Fibroblast of lung (primary cell): ENCODE results near the gene RALGDS.

Experiments
- EZH2 ChIP-seq: IDR thresholded peaks from 2 replicates; pipeline ENCODE4 v1.5.1; 2012; ENCODE audit warnings: low read length, control low read depth, mild to moderate bottlenecking; ENCODE audit errors: missing control alignments
- TF ChIP-seq, protein P1 (sequence below), 2 donors: IDR thresholded peaks in 1 of 2; conservative IDR thresholded peaks in 1 of 2; 1 replicate in 1 of 2; 2 replicates in 1 of 2; pipeline ENCODE4 v1.5.1; 2011 to 2012; ENCODE audit warnings: low read length in 2 of 2, control low read depth in 1 of 2, inconsistent platforms in 1 of 2, low read depth in 1 of 2, mild to moderate bottlenecking in 1 of 2

DNA sequence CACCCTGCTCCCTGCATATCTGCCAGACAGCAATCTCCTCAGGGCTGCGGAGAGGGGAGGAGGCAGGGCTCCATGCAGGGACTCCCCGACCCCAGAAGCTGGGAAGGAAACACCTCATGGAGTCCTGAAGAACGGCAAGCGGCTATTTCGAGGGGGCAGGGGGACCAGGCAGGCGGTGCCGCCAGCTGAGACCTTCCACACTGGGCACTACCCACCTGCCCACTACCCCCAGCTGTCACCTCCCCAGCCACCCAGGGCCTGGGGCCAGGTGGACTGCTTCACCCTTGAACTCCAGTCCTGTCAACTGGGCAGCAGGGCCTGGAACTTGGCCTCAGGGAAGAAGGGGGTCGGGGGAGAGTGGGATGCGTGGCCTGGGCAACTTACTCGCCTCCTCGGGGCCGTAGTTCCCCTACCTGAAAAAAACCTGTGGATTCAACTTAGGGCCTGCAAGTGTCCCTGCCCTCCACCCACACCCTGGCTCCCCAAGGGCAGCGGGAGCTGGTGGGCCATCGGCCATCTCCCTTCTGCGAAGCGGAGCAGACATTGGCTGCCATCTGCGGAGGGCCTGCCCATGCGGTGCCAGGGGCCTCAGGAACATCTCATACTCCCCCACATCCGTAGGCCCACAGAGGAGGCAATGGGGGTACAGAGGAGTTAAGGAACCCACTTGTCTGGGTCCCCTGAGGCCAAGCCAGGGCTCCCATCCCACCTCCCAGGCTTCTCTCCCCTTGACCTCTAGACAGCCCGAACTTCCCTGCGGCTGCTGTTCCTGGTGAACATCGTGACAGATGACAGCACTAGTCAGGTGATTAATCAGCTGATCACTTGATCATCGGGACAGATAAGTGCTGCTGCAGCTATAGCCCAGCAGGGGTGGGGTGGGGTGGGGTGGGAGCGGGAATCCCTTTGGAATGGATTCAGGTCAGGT lies 18.5 kb upstream of the RALGDS start:
- TF ChIP-seq EZH2 = no peak
- TF ChIP-seq, protein P1, sequence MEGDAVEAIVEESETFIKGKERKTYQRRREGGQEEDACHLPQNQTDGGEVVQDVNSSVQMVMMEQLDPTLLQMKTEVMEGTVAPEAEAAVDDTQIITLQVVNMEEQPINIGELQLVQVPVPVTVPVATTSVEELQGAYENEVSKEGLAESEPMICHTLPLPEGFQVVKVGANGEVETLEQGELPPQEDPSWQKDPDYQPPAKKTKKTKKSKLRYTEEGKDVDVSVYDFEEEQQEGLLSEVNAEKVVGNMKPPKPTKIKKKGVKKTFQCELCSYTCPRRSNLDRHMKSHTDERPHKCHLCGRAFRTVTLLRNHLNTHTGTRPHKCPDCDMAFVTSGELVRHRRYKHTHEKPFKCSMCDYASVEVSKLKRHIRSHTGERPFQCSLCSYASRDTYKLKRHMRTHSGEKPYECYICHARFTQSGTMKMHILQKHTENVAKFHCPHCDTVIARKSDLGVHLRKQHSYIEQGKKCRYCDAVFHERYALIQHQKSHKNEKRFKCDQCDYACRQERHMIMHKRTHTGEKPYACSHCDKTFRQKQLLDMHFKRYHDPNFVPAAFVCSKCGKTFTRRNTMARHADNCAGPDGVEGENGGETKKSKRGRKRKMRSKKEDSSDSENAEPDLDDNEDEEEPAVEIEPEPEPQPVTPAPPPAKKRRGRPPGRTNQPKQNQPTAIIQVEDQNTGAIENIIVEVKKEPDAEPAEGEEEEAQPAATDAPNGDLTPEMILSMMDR (conservative IDR thresholded peaks at IDR 0.05 in 1 of 2, IDR thresholded peaks at IDR 0.05 in 1 of 2; ENCODE audit: low read depth in 1 of 2, low read length in 2 of 2) = no peak
